ENCODE data around the gene GIMAP6. TPM values are rescaled to one million over a fixed set of nuclear protein-coding genes. Genes with fewer than 3 reads are reported as not detected.
"Not testable (repeated sequence)": the region's sequence is repeated elsewhere in the genome, so short reads cannot be mapped to it uniquely, and the experiment has no call there.

Gene GIMAP6
- total and polyA plus RNA-seq, 12 donors, result 9.9 to 50.6 (median 23.9) TPM

DNA sequence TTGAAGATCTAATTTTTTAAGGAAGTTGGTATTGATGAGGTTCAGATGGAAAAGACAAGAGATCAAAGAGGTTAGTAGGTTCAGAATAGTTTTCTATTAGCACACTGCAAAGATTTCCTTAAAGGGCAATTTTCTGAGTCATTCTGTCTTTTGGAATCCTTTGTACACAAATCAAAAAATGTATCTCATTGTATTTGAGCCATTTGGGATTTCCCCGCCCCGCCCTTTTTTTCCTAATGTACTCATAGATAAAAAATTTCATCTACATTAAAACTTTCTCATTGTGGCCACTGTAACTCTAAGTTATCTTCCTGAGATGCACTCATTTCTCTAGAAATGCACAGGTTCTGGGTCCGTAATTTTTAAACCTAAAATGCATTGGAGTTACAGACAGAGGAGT lies 12.1 kb downstream of the GIMAP6 start:
- Histone ChIP-seq H3K4me3 (no peak overlapping the region), H3K4me1 (replicated peaks in 1 of 2) (no peaks in the 10 kb centered on the region), H3K27ac (no peak overlapping the region), H3K9me3 (replicated peaks in 1 of 3) (no peaks in the 10 kb centered on the region), H3K36me3 (replicated peaks in 1 of 2) (no peaks in the 10 kb centered on the region), H3K27me3 (no peaks in the 10 kb centered on the region)
- TF ChIP-seq, protein P1, sequence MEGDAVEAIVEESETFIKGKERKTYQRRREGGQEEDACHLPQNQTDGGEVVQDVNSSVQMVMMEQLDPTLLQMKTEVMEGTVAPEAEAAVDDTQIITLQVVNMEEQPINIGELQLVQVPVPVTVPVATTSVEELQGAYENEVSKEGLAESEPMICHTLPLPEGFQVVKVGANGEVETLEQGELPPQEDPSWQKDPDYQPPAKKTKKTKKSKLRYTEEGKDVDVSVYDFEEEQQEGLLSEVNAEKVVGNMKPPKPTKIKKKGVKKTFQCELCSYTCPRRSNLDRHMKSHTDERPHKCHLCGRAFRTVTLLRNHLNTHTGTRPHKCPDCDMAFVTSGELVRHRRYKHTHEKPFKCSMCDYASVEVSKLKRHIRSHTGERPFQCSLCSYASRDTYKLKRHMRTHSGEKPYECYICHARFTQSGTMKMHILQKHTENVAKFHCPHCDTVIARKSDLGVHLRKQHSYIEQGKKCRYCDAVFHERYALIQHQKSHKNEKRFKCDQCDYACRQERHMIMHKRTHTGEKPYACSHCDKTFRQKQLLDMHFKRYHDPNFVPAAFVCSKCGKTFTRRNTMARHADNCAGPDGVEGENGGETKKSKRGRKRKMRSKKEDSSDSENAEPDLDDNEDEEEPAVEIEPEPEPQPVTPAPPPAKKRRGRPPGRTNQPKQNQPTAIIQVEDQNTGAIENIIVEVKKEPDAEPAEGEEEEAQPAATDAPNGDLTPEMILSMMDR (IDR thresholded peaks at IDR 0.05), result no peak
- no peak for TF ChIP-seq POLR2A (IDR thresholded peaks at IDR 0.05)
- 77 to 87% (median 81%) methylated on average over 3 of the region's 3 CpGs for WGBS, 4 donors
- DNase-seq, result no peak
- intact Hi-C loops (cut with DNase I), result no loop called here

DNA sequence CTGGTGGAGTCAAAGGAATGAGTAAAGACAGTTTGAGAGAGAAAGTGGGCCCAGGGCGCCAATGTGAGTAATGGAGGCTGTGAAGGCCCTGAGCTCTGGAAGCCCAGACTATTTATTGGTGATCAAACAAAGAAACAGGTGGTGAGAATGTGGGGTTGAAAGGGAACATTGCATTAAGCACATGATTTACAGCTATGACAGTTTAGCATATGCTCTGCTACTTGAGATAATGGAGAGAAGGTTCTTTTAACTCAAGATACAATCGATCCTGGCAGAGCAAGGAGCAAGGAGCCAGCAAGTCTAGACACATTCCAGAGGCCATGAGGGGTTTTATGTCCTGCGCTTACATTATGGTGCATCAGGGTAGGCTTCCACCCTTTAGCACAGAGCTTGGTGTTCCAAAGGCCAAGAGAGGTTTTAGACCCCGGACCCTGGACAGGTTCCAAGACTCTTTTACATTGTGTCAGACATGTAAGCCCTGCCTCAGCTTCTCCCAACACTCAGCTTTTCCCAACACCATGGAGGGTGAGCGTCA lies 16.9 kb downstream of the GIMAP6 start:
- H3K27me3 ChIP-seq; DNase-seq; intact Hi-C loops (cut with DNase I); H3K36me3 ChIP-seq (replicated peaks in 1 of 2); H3K27ac ChIP-seq; H3K4me1 ChIP-seq (replicated peaks in 1 of 2); H3K4me3 ChIP-seq; H3K9me3 ChIP-seq (replicated peaks in 1 of 3): not testable (repeated sequence)
- 70 to 82% (median 76%) methylated on average over 4 to 5 of the region's 5 CpGs for WGBS, 4 donors

DNA sequence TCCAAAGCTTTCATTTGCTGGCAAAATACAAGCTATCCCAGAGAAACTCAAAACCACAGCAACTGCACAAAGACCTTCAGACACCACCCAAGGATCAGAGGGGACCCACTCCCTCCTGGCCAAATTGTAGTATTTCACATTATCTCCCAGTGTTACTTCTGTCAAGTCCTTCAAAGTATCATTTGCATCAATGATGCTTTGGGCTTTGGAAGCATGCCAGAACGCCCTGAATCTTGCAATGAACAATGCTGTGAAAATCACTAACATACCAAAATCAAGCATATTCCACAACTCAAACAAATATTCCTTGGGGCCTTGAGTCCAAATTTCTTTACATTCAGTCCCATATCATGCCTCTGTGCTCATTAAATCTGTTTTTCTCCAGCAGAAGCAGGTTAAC lies 17.8 kb downstream of the GIMAP6 start:
- H3K4me1 ChIP-seq (replicated peaks in 1 of 2); H3K36me3 ChIP-seq (replicated peaks in 1 of 2); intact Hi-C loops (cut with DNase I); DNase-seq; H3K4me3 ChIP-seq; H3K27ac ChIP-seq; H3K9me3 ChIP-seq (replicated peaks in 1 of 3); H3K27me3 ChIP-seq: not testable (repeated sequence)
- WGBS, 4 donors, result 33 to 63% (median 55%) methylated on average over 1 of the region's 1 CpG

DNA sequence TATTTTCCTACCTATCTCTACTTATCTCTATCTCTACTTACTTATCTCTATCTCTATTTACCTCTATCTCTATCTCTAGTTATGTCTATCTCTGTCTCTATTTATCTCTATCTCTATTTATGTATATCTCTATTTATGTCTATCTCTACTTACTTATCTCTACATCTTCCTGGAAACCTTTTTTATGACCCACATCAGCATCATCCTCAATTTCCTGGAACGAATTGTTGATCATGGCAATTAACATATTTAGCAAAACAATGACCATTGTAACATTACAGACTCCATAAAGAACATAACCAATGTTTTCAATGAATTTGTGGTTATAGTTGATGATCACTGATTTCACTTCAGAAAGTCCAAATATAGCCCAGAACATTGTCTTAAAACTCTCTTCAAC lies 18.3 kb downstream of the GIMAP6 start:
- Histone ChIP-seq H3K9me3 (replicated peaks in 1 of 3) (no peaks in the 10 kb centered on the region), H3K27ac (no peak overlapping the region), H3K4me1 (replicated peaks in 1 of 2) (no peaks in the 10 kb centered on the region), H3K36me3 (replicated peaks in 1 of 2) (no peaks in the 10 kb centered on the region), H3K27me3 (no peaks in the 10 kb centered on the region), H3K4me3 (no peak overlapping the region)
- no peak for DNase-seq
- 44 to 60% (median 57%) methylated on average over 1 of the region's 1 CpG for WGBS, 4 donors
- TF ChIP-seq, protein P1 (IDR thresholded peaks at IDR 0.05), result no peak
- TF ChIP-seq POLR2A (IDR thresholded peaks at IDR 0.05), result no peak
- intact Hi-C loops (cut with DNase I), result no loop called here

DNA sequence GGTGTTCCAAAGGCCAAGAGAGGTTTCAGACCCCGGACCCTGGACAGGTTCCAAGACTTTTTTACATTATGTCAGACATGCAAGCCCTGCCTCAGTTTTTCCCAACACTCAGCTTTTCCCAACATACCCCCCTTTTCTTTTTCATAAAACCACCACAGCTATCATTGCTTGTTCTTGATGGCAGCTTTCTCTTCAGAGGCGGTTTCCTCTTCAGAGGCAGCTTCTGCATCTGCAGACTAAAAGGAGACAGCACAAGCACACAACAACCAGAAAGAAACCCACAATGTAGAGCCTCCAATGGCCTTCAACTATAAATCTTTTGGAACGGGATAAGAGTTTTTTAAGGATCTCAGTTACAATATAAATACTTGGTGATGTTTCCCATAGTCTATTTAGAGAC lies 19.3 kb downstream of the GIMAP6 start:
- 43 to 74% (median 69%) methylated on average over 3 of the region's 3 CpGs for WGBS, 4 donors
- Histone ChIP-seq H3K4me3 (no peak overlapping the region), H3K4me1 (replicated peaks in 1 of 2) (no peaks in the 10 kb centered on the region), H3K27ac (no peak overlapping the region), H3K9me3 (replicated peaks in 1 of 3) (no peaks in the 10 kb centered on the region), H3K36me3 (replicated peaks in 1 of 2) (no peaks in the 10 kb centered on the region), H3K27me3 (no peaks in the 10 kb centered on the region)
- TF ChIP-seq, protein P1 (IDR thresholded peaks at IDR 0.05), result no peak
- no peak for TF ChIP-seq POLR2A (IDR thresholded peaks at IDR 0.05)
- intact Hi-C loops (cut with DNase I), result no loop called here
- DNase-seq, result no peak
